ENCODE measurements around the gene NFX1. TPM values are rescaled to one million over a fixed set of nuclear protein-coding genes. Genes with fewer than 3 reads are reported as not detected.

NFX1 gene
- total RNA-seq, 2 experiments from 2014 or later, result 38.8 to 39.8 TPM

GRCh38 chr9:33255014-33255413 is 35.3 kb upstream of the NFX1 start:
- Mint-ChIP-seq H3K27me3 (ENCODE audit: low read depth) (no peaks in the 10 kb centered on the region), H3K36me3 (ENCODE audit: low read depth) (peaks cover 61% of the 10 kb centered on the region), H3K9me3 (ENCODE audit: insufficient read depth) (no peaks in the 10 kb centered on the region), H3K4me1 (ENCODE audit: low read depth) (peaks cover 10% of the 10 kb centered on the region), H3K4me3 (no peak overlapping the region), H3K27ac (no peak overlapping the region)
- ChIA-PET POLR2A (interaction anchor here (0.9 kb wide), 1 partner anchor 14 kb away, joined by 3 read pairs; no protein-coding TSS in a partner anchor), CTCF (interaction anchor here (1.4 kb wide), 1 partner anchor 9 kb away, joined by 3 read pairs; no protein-coding TSS in a partner anchor)
- DNase-seq (no peak), ATAC-seq (no peak)

GRCh38 chr9:33255471-33255870 is 34.8 kb upstream of the NFX1 start:
- H3K27ac Mint-ChIP-seq, result no peak overlapping the region
- ChIA-PET CTCF (no interaction called here), POLR2A (interaction anchor here (0.9 kb wide), 1 partner anchor 14 kb away, joined by 3 read pairs; no protein-coding TSS in a partner anchor)
- peaks cover 13% of the 10 kb centered on the region for H3K4me1 Mint-ChIP-seq (ENCODE audit: low read depth)
- no peaks in the 10 kb centered on the region for H3K27me3 Mint-ChIP-seq (ENCODE audit: low read depth)
- peaks cover 66% of the 10 kb centered on the region for H3K36me3 Mint-ChIP-seq (ENCODE audit: low read depth)
- DNase-seq (no peak), ATAC-seq (no peak)
- no peak overlapping the region for H3K4me3 Mint-ChIP-seq
- H3K9me3 Mint-ChIP-seq (ENCODE audit: insufficient read depth), result no peaks in the 10 kb centered on the region

GRCh38 chr9:33256236-33256635 is 34.1 kb upstream of the NFX1 start:
- ATAC-seq (no peak), DNase-seq (no peak)
- no peaks in the 10 kb centered on the region for H3K27me3 Mint-ChIP-seq (ENCODE audit: low read depth)
- CTCF ChIA-PET, result no interaction called here
- H3K4me1 Mint-ChIP-seq (ENCODE audit: low read depth), result peaks cover 17% of the 10 kb centered on the region
- H3K9me3 Mint-ChIP-seq (ENCODE audit: insufficient read depth), result no peaks in the 10 kb centered on the region
- POLR2A ChIA-PET, result no interaction called here
- no peak overlapping the region for H3K27ac Mint-ChIP-seq
- no peak overlapping the region for H3K4me3 Mint-ChIP-seq
- H3K36me3 Mint-ChIP-seq (ENCODE audit: low read depth), result peaks cover 73% of the 10 kb centered on the region

DNA sequence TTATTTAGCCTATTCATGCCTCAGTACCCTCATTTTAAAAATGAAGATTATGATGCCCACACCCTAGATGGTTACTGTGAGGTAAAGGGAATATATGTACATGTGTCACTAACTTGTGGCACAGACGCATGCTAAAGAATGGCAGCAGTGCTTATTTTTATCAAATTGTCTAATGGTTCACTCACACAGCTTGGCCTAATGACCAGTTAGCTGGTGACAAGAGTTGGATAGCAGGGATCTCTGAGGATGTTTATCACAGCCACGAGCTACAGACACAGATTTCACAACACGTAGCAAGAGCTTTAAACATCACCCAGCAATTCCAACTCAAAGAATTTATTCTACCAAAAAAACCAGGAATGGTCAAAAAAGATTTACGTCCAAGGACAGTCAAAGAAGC is 33.0 kb upstream of the NFX1 start:
- no peak for DNase-seq
- ChIA-PET POLR2A (no interaction called here), CTCF (no interaction called here)
- ATAC-seq, result no peak
- Mint-ChIP-seq H3K27ac (no peak overlapping the region), H3K4me3 (no peak overlapping the region), H3K27me3 (ENCODE audit: low read depth) (no peaks in the 10 kb centered on the region), H3K4me1 (ENCODE audit: low read depth) (peaks cover 25% of the 10 kb centered on the region), H3K9me3 (ENCODE audit: insufficient read depth) (no peaks in the 10 kb centered on the region), H3K36me3 (ENCODE audit: low read depth) (peaks cover 78% of the 10 kb centered on the region)

GRCh38 chr9:33260372-33260771 is 29.9 kb upstream of the NFX1 start:
- Mint-ChIP-seq H3K4me3 (no peak overlapping the region), H3K27ac (no peak overlapping the region), H3K27me3 (ENCODE audit: low read depth) (no peaks in the 10 kb centered on the region), H3K9me3 (ENCODE audit: insufficient read depth) (no peaks in the 10 kb centered on the region), H3K4me1 (ENCODE audit: low read depth) (peaks cover 33% of the 10 kb centered on the region), H3K36me3 (ENCODE audit: low read depth) (peaks cover 70% of the 10 kb centered on the region)
- no peak for DNase-seq
- no peak for ATAC-seq
- POLR2A ChIA-PET, result interaction anchor here (1.2 kb wide), 1 partner anchor 11 kb away, joined by 3 read pairs; no protein-coding TSS in a partner anchor
- CTCF ChIA-PET, result no interaction called here

- H3K9me3 Mint-ChIP-seq (ENCODE audit: insufficient read depth), result no peaks in the 10 kb centered on the region
- H3K4me3 Mint-ChIP-seq, result peak overlapping the region; percentile 84
- CTCF ChIA-PET, result interaction anchor here (0.7 to 2.7 kb wide), 3 partner anchors 9 to 191 kb away, joined by 3 to 8 read pairs (median 3); no protein-coding TSS in a partner anchor
- peaks cover 74% of the 10 kb centered on the region for H3K36me3 Mint-ChIP-seq (ENCODE audit: low read depth)
- H3K4me1 Mint-ChIP-seq (ENCODE audit: low read depth), result peaks cover 56% of the 10 kb centered on the region
- H3K27ac Mint-ChIP-seq, result peak overlapping the region; percentile 89
- POLR2A ChIA-PET, result interaction anchor here (0.6 to 3.8 kb wide), 10 partner anchors 10 to 238 kb away, joined by 3 to 22 read pairs (median 4); partner anchors contain the start of genes DNAJA1, NFX1, NOL6 and SMU1
- no peak for DNase-seq
- H3K27me3 Mint-ChIP-seq (ENCODE audit: low read depth), result no peaks in the 10 kb centered on the region
- ATAC-seq, result no peak
These were observed 26.9 kb upstream of the NFX1 start for GRCh38 chr9:33263131-33264002.

- Mint-ChIP-seq H3K4me3 (peak overlapping the region; percentile 84), H3K36me3 (ENCODE audit: low read depth) (peaks cover 68% of the 10 kb centered on the region), H3K9me3 (ENCODE audit: insufficient read depth) (no peaks in the 10 kb centered on the region), H3K27me3 (ENCODE audit: low read depth) (no peaks in the 10 kb centered on the region), H3K27ac (peak overlapping the region; percentile 89), H3K4me1 (ENCODE audit: low read depth) (peaks cover 53% of the 10 kb centered on the region)
- ChIA-PET CTCF (interaction anchor here (0.7 to 2.7 kb wide), 3 partner anchors 10 to 192 kb away, joined by 3 to 8 read pairs (median 3); no protein-coding TSS in a partner anchor), POLR2A (interaction anchor here (1.0 to 3.8 kb wide), 10 partner anchors 9 to 239 kb away, joined by 3 to 22 read pairs (median 5); partner anchors contain the start of genes DNAJA1, NFX1, NOL6 and SPINK4)
- DNase-seq, result peak; percentile 58
- ATAC-seq, result peak; percentile 10
These were observed 26.3 kb upstream of the NFX1 start for GRCh38 chr9:33264003-33264472.

DNA sequence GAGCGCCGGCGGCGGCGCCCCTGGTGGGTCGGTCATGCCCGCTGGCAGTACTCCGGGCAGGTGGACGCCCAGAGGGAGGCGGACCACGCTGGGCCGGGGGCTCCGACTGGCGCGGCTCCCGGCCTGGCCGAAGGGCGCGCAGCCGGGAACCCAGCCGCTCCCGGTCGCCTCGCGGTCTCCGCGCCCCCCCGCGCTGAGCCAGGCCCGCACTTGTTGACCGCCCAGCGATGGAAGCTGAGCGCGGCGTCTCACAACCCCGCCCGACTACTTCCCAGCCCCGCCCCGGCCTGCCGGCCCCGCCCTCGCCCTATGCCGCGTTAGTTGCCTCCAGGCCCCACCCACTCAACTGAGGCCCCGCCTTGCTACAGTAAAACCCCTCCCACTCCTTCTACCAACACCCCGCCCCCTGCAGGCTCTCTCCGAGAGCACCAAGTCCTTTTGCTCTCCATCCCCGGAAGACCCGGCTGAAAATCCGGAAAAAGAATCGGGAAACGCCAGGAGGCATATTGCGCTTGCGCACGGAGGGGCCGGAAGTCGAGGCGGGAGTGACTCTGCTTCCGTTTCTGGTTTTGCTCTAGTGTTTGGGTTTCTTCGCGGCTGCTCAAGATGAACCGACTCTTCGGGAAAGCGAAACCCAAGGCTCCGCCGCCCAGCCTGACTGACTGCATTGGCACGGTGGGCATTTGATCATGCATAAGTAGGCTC is 25.7 kb upstream of the NFX1 start, which contains the start of the genes BAG1 and CHMP5:
BAG1 (minus strand) TSS at position 236 of the 705 bp plus-strand sequence.
CHMP5 (plus strand) TSS at position 577 of the 705 bp plus-strand sequence; CDS start at position 607, 30 bp downstream.
- no peaks in the 10 kb centered on the region for H3K9me3 Mint-ChIP-seq (ENCODE audit: insufficient read depth)

GRCh38 chr9:33265211-33265865 is 25.0 kb upstream of the NFX1 start:
- CTCF ChIA-PET, result interaction anchor here (1.1 to 1.4 kb wide), 3 partner anchors 22 to 188 kb away, joined by 4 to 6 read pairs (median 4); partner anchors contain the start of gene NFX1
- Mint-ChIP-seq H3K9me3 (ENCODE audit: insufficient read depth) (no peaks in the 10 kb centered on the region), H3K27ac (peak overlapping the region; percentile 100), H3K4me3 (peak overlapping the region; percentile 99), H3K27me3 (ENCODE audit: low read depth) (no peaks in the 10 kb centered on the region), H3K4me1 (ENCODE audit: low read depth) (peaks cover 53% of the 10 kb centered on the region), H3K36me3 (ENCODE audit: low read depth) (peaks cover 63% of the 10 kb centered on the region)
- POLR2A ChIA-PET, result interaction anchor here (0.6 to 3.8 kb wide), 3 partner anchors 18 to 51 kb away, joined by 3 to 22 read pairs (median 9); partner anchors contain the start of gene NFX1
- DNase-seq (no peak), ATAC-seq (no peak)

More for the DNA sequence above, 25.7 kb upstream of the NFX1 start, which contains the start of the genes BAG1 and CHMP5:
- H3K4me1 Mint-ChIP-seq (ENCODE audit: low read depth), result peaks cover 52% of the 10 kb centered on the region
- no peaks in the 10 kb centered on the region for H3K27me3 Mint-ChIP-seq (ENCODE audit: low read depth)
- ATAC-seq (peak; percentile 90), DNase-seq (peak; percentile 100)
- POLR2A ChIA-PET, result interaction anchor here (1.0 to 3.8 kb wide), 10 partner anchors 8 to 239 kb away, joined by 3 to 22 read pairs (median 5); partner anchors contain the start of genes DNAJA1, NFX1, NOL6 and SPINK4
- peak within 1 kb of the TSS; percentile 99 for H3K4me3 Mint-ChIP-seq
- peak within 1 kb of the TSS; percentile 100 for H3K27ac Mint-ChIP-seq
- H3K36me3 Mint-ChIP-seq (ENCODE audit: low read depth), result peaks cover 64% of the 10 kb centered on the region
- CTCF ChIA-PET, result interaction anchor here (1.2 to 2.7 kb wide), 3 partner anchors 22 to 192 kb away, joined by 3 to 8 read pairs (median 6); no protein-coding TSS in a partner anchor

DNA sequence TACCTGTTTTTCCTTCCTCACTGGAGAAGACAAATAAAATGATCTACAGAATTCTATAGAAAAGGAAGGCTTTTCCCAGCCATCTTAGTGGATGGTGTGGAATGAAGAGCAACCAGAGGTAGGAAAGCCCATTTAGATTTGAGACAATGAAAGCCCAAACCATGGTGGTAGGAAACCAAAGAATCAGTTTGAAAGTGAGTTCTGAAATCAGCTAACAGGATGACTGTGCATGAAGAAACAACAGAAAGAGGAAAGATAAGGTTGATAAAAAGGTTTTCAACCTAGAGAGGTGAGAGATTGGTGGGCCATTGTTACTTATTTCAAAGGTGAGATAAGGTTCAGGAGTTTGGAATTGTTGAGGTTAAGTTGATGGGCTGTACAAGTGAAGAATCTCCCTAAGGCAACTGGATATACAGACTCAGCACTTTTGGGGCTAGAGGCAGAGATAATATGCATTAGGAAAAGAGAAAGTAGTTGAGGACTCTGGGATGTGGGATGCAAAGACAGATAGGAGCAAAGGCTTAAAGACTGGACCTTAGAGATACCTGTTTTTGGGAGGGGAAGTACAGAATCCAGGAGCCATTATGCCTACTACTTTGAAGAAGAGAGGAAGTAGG is 23.1 kb upstream of the NFX1 start:
- DNase-seq (no peak), ATAC-seq (no peak)
- Mint-ChIP-seq H3K36me3 (ENCODE audit: low read depth) (peaks cover 63% of the 10 kb centered on the region), H3K27me3 (ENCODE audit: low read depth) (no peaks in the 10 kb centered on the region), H3K4me3 (peak overlapping the region; percentile 99), H3K27ac (peak overlapping the region; percentile 100), H3K4me1 (ENCODE audit: low read depth) (peaks cover 47% of the 10 kb centered on the region), H3K9me3 (ENCODE audit: insufficient read depth) (no peaks in the 10 kb centered on the region)
- ChIA-PET CTCF (interaction anchor here (1.0 to 2.0 kb wide), 2 partner anchors 16 to 20 kb away, joined by 3 to 11 read pairs; no protein-coding TSS in a partner anchor), POLR2A (interaction anchor here (0.9 to 3.8 kb wide), 3 partner anchors 23 to 207 kb away, joined by 3 to 22 read pairs (median 3); partner anchors contain the start of genes NFX1 and NOL6)
